Activated T-cell treated with anti-CD3 and anti-CD28 coated beads, Interleukin-2, amount 50 U/mL, for 24 hours (primary cell): ENCODE results near the gene SEM1.
"Not testable (repeated sequence)": the region's sequence is repeated elsewhere in the genome, so short reads cannot be mapped to it uniquely, and the experiment has no call there.

Source experiments
- DNase-seq: peaks from one replicate; pipeline ENCODE4 v3.0.0-alpha.2; 2020
- H3K27ac Mint-ChIP-seq: 2 replicates; pipeline ENCODE4 v1.8.0; 2020; ENCODE audit warnings: mild to moderate bottlenecking, mixed read lengths
- H3K27me3 Mint-ChIP-seq: 2 replicates; pipeline ENCODE4 v1.8.0; 2020; ENCODE audit warnings: mixed read lengths
- H3K36me3 Mint-ChIP-seq: 2 replicates; pipeline ENCODE4 v1.8.0; 2020; ENCODE audit warnings: low read depth, mixed read lengths
- H3K4me1 Mint-ChIP-seq: 2 replicates; pipeline ENCODE4 v1.8.0; 2020; ENCODE audit warnings: low read depth, mixed read lengths
- H3K4me3 Mint-ChIP-seq: 2 replicates; pipeline ENCODE4 v1.8.0; 2020; ENCODE audit warnings: mild to moderate bottlenecking, moderate library complexity, mixed read lengths
- H3K9me3 Mint-ChIP-seq: 2 replicates; pipeline ENCODE4 v1.8.0; 2020; ENCODE audit warnings: mixed read lengths

Gene SEM1

DNA sequence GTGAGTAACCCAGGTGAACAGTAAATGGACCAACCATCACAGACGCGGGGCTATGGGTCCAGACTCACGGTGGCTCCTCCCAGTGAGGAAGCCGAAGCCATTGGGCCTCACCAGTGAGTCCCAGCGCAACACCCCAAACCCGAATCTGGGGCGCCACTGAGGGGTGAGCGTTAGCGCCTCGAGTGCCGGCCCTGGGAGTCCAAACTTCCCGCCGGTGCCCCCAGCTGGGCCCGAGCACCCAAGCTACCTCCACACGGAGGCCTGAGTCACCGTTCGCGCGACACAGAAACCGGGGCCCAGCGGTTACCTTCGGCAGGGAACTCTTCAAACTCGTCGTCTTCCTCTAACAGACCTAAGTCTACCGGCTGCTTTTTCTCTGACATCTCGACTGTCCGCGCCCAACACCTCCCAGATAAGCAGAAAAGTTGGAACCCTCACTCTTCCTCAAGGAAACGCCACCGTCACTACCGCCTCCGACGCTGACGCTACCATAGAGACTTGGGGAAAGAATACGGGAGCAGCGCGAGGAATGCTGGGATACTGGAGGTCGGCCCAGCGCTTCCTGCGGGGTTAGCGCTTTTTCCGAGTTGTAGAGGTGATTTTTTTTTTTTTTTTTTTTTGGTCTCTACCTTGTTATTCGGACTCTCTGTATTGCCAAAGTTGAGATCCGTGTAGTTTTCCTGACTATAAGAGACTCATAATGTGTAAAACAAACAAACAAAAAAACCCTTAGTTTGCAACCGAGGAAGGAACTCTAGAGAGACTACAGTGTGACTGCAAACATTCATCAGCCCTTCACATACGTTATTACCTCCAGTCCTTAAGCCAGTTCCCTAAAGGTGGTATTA lies at the start of gene SEM1:
TSS of gene SEM1 (minus strand) at position 466 of the 848 bp plus-strand sequence. CDS start at position 383, 83 bp downstream.
- Mint-ChIP-seq H3K4me1 (peaks cover 40% of the 10 kb centered on the region), H3K27me3 (peaks cover 2% of the 10 kb centered on the region), H3K27ac (peak within 1 kb of the TSS; percentile 99), H3K9me3 (peaks cover 6% of the 10 kb centered on the region), H3K4me3 (peak within 1 kb of the TSS; percentile 98), H3K36me3 (peaks cover 43% of the 10 kb centered on the region)
- peak; percentile 80 for DNase-seq

GRCh38 chr7:96757880-96758279 lies 48.2 kb upstream of the SEM1 start:
- H3K27ac Mint-ChIP-seq, H3K4me3 Mint-ChIP-seq, H3K36me3 Mint-ChIP-seq, DNase-seq, H3K9me3 Mint-ChIP-seq, H3K4me1 Mint-ChIP-seq: not testable (repeated sequence)
- H3K27me3 Mint-ChIP-seq = peaks cover 51% of the 10 kb centered on the region

GRCh38 chr7:96747418-96747940 lies 37.8 kb upstream of the SEM1 start:
- Mint-ChIP-seq H3K4me1 (no peaks in the 10 kb centered on the region), H3K9me3 (no peaks in the 10 kb centered on the region), H3K4me3 (no peak overlapping the region), H3K27me3 (peaks cover 12% of the 10 kb centered on the region), H3K27ac (no peak overlapping the region), H3K36me3 (no peaks in the 10 kb centered on the region)
- no peak for DNase-seq

DNA sequence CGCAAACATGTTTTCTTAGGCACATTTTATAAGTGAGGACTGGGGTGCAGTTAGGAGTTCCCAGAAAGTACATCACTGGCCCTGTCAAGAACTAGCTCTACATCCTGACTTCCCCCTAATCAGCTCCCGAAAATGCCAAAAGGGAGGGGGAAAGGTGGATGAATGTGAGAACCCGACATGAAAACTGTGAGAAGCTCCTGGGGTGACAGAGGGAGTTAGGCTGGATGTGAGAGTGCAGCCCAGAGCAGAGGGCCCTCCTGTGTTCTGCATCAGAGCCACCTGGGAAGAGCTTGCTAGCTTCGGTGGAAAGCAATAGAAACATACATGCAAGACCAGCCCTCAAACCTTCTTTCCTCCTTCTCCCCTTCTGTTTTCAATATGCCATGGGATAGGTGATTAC lies 30.5 kb upstream of the SEM1 start:
- Mint-ChIP-seq H3K4me3 (no peak overlapping the region), H3K4me1 (no peaks in the 10 kb centered on the region), H3K27me3 (peaks cover 33% of the 10 kb centered on the region), H3K36me3 (no peaks in the 10 kb centered on the region), H3K27ac (no peak overlapping the region), H3K9me3 (no peaks in the 10 kb centered on the region)
- DNase-seq = no peak

GRCh38 chr7:96739609-96740008 lies 30.0 kb upstream of the SEM1 start:
- no peak overlapping the region for H3K4me3 Mint-ChIP-seq
- no peaks in the 10 kb centered on the region for H3K4me1 Mint-ChIP-seq
- no peak overlapping the region for H3K27ac Mint-ChIP-seq
- H3K27me3 Mint-ChIP-seq = peaks cover 33% of the 10 kb centered on the region
- H3K36me3 Mint-ChIP-seq = no peaks in the 10 kb centered on the region
- H3K9me3 Mint-ChIP-seq = no peaks in the 10 kb centered on the region
- no peak for DNase-seq

GRCh38 chr7:96739167-96739566 lies 29.5 kb upstream of the SEM1 start:
- no peak overlapping the region for H3K4me3 Mint-ChIP-seq
- H3K36me3 Mint-ChIP-seq = no peaks in the 10 kb centered on the region
- peaks cover 30% of the 10 kb centered on the region for H3K27me3 Mint-ChIP-seq
- DNase-seq = no peak
- no peaks in the 10 kb centered on the region for H3K4me1 Mint-ChIP-seq
- H3K27ac Mint-ChIP-seq = no peak overlapping the region
- no peaks in the 10 kb centered on the region for H3K9me3 Mint-ChIP-seq

DNA sequence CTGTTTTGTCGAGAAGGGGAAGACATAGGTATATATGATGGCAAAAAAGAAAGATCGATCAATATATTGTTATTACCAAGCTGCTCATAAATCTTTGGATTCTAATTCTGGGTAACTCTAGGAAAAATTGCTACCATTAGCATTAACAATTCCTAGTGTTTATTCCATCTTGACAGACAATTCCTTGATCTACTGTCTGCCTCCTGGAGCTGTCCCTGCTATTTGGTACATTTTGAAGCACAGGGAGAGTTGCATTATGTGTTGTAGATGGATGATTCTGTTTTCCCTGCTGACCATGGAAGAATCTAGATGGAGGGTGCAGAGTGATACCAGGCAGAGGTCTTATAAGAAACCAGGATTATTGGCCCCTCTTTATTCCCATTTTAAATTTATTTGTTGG lies 29.1 kb upstream of the SEM1 start:
- H3K9me3 Mint-ChIP-seq = no peaks in the 10 kb centered on the region
- H3K27ac Mint-ChIP-seq = no peak overlapping the region
- H3K36me3 Mint-ChIP-seq = no peaks in the 10 kb centered on the region
- no peak for DNase-seq
- H3K27me3 Mint-ChIP-seq = peaks cover 31% of the 10 kb centered on the region
- H3K4me1 Mint-ChIP-seq = no peaks in the 10 kb centered on the region
- H3K4me3 Mint-ChIP-seq = no peak overlapping the region

DNA sequence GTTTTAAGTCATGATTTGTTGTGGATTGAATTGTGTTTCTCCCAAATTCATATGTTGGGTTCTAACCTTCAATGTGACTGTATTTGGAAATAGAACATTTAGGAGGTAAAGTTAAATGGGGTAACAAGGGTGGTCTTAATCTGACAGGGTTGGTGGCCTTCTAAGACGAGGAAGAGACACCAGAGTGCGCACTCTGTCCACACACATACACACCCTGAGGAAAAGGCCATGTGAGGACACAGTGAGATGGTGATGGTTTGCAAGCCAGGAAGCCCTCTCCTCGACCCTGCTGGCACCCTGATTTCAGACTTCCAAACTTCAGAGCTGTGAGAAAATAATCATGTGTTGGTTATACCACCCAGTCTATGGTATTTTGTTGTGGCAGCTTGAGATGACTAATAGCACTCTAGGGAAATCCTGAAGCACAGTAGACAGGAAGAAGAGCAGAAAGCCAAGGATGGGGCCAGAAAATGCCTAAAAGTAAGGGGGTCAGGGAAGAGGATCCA lies 28.0 kb upstream of the SEM1 start:
- Mint-ChIP-seq H3K4me1 (no peaks in the 10 kb centered on the region), H3K27me3 (peaks cover 34% of the 10 kb centered on the region), H3K4me3 (no peak overlapping the region), H3K36me3 (no peaks in the 10 kb centered on the region), H3K27ac (no peak overlapping the region), H3K9me3 (no peaks in the 10 kb centered on the region)
- no peak for DNase-seq

- no peaks in the 10 kb centered on the region for H3K9me3 Mint-ChIP-seq
- H3K4me1 Mint-ChIP-seq = no peaks in the 10 kb centered on the region
- H3K27me3 Mint-ChIP-seq = peaks cover 15% of the 10 kb centered on the region
- H3K27ac Mint-ChIP-seq = no peak overlapping the region
- DNase-seq = no peak
- no peaks in the 10 kb centered on the region for H3K36me3 Mint-ChIP-seq
- no peak overlapping the region for H3K4me3 Mint-ChIP-seq
These were observed 24.7 kb upstream of the SEM1 start for GRCh38 chr7:96734343-96734742.

GRCh38 chr7:96729820-96730219 lies 20.2 kb upstream of the SEM1 start:
- no peaks in the 10 kb centered on the region for H3K9me3 Mint-ChIP-seq

GRCh38 chr7:96728139-96728538 lies 18.5 kb upstream of the SEM1 start:
- Mint-ChIP-seq H3K4me1 (no peaks in the 10 kb centered on the region), H3K27ac (no peak overlapping the region), H3K27me3 (peaks cover 27% of the 10 kb centered on the region), H3K36me3 (no peaks in the 10 kb centered on the region), H3K4me3 (no peak overlapping the region), H3K9me3 (no peaks in the 10 kb centered on the region)
- no peak for DNase-seq

More at GRCh38 chr7:96729820-96730219, 20.2 kb upstream of the SEM1 start:
- Mint-ChIP-seq H3K27ac (no peak overlapping the region), H3K4me3 (no peak overlapping the region), H3K27me3 (peaks cover 21% of the 10 kb centered on the region), H3K4me1 (no peaks in the 10 kb centered on the region), H3K36me3 (no peaks in the 10 kb centered on the region)
- no peak for DNase-seq

- Mint-ChIP-seq H3K4me1 (no peaks in the 10 kb centered on the region), H3K27ac (no peak overlapping the region), H3K4me3 (no peak overlapping the region), H3K27me3 (peaks cover 29% of the 10 kb centered on the region), H3K9me3 (no peaks in the 10 kb centered on the region), H3K36me3 (no peaks in the 10 kb centered on the region)
- DNase-seq = no peak
These were observed 18.0 kb upstream of the SEM1 start for GRCh38 chr7:96727534-96728088.

- Mint-ChIP-seq H3K9me3 (no peaks in the 10 kb centered on the region), H3K27me3 (peaks cover 48% of the 10 kb centered on the region), H3K27ac (no peak overlapping the region), H3K36me3 (no peaks in the 10 kb centered on the region), H3K4me3 (no peak overlapping the region), H3K4me1 (no peaks in the 10 kb centered on the region)
- DNase-seq = no peak
These were observed 14.0 kb upstream of the SEM1 start for GRCh38 chr7:96723622-96724021.

DNA sequence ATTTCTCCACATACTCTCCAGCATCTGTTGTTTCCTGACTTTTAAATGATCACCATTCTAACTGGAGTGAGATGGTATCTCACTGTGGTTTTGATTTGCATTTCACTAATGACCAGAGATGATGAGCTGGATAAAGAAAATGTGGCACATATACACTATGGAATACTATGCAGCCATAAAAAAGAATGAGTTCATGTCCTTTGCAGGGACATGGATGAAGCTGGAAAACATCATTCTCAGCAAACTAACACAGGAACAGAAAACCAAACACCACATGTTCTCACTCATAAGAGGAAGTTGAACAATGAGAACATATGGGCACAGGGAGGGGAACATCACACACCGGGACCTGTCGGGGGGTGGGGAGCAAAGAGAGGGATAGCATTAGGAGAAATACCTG lies 13.3 kb upstream of the SEM1 start:
- H3K9me3 Mint-ChIP-seq, H3K4me3 Mint-ChIP-seq: not testable (repeated sequence)
- peaks cover 48% of the 10 kb centered on the region for H3K27me3 Mint-ChIP-seq

GRCh38 chr7:96720843-96721242 lies 11.2 kb upstream of the SEM1 start:
- DNase-seq = no peak
- no peaks in the 10 kb centered on the region for H3K4me1 Mint-ChIP-seq
- H3K9me3 Mint-ChIP-seq = no peaks in the 10 kb centered on the region
- no peak overlapping the region for H3K4me3 Mint-ChIP-seq
- no peak overlapping the region for H3K27ac Mint-ChIP-seq
- H3K27me3 Mint-ChIP-seq = peaks cover 61% of the 10 kb centered on the region
- no peaks in the 10 kb centered on the region for H3K36me3 Mint-ChIP-seq

More for the DNA sequence above, 13.3 kb upstream of the SEM1 start:
- not testable (repeated sequence) for DNase-seq, H3K36me3 Mint-ChIP-seq, H3K4me1 Mint-ChIP-seq, H3K27ac Mint-ChIP-seq
